ENCODE measurements around the gene FILIP1L. TPM values are rescaled to one million over a fixed set of nuclear protein-coding genes. Genes with fewer than 3 reads are reported as not detected.

Gene FILIP1L
- total and polyA plus RNA-seq, 2 of the 8 experiments (the other 6 are each of a cell fraction or from before 2014, with no cell fraction given): 0.06 to 0.09 TPM

DNA sequence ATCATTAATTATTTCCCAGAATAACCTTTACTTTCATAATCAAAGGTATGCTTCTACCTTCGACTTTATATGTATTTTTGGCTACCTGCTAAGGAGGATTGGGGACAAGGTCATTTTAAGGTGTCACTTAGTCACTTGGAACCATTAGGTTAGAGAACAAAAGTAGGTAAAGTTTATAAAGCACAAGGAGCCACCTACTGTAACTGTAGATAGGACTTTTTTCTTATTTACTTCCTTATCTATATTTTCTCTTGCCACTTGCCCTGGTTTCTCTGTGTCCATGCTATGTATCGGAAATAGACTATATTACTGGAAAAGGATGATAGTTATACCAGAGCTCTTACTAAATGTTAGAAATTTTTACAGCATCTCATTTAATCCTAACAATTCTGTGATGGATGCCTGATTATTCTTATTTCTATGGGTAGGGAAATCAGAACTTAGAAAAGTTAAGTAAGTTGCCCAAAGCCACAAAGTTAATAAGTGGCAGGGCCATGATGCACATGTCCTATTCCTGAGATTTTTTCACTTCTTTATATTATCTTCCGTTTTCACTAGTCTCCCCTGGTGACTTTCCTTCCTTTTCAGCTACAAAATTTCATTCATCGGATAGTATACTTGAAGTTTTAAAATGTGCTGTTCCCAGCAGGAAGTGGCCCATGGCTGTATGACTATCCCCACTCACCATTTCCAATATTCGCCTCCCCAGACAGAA is 164.2 kb downstream of the FILIP1L start (continued):
- no peak for TF ChIP-seq EP300 (IDR thresholded peaks at IDR 0.05; ENCODE audit: borderline replicate concordance in 1 of 2, low read depth in 2 of 2, low read length in 2 of 2)
- no peak for TF ChIP-seq CHD1 (IDR thresholded peaks at IDR 0.05; ENCODE audit: low read depth, low read length)
- TF ChIP-seq HDAC2 (IDR thresholded peaks at IDR 0.05; ENCODE audit: borderline replicate concordance in 1 of 2, low read depth in 2 of 2, low read length in 2 of 2): no peak
- no peak for TF ChIP-seq GABPA (IDR thresholded peaks at IDR 0.05; ENCODE audit: borderline replicate concordance, insufficient read depth, low read length)
- no peak for TF ChIP-seq POLR2A (IDR thresholded peaks at IDR 0.05; ENCODE audit: control extremely low read depth in 1 of 2, low read depth in 2 of 2, low read length in 2 of 2)
- no peak for TF ChIP-seq E2F6 (IDR thresholded peaks at IDR 0.05)
- TF ChIP-seq JUND (IDR thresholded peaks at IDR 0.05; ENCODE audit: low read length): no peak

All from H1 (cell line).